Motor neuron (in vitro differentiated cells): ENCODE results near the gene TET2. TPM values are rescaled to one million over a fixed set of nuclear protein-coding genes. Genes with fewer than 3 reads are reported as not detected.

ENCODE experiments used
- ATAC-seq, 8 experiments: fragments of 200-7000 bp; cut with Tn5 transposase; replicated peaks in 6 of 8; 2 replicates each; pipeline ENCODE4 v1.8.0; 2021; ENCODE audit warnings: mild to moderate bottlenecking in 8 of 8, moderate library complexity in 8 of 8
- H3K27ac ChIP-seq, 2 donors: fragments of 250-450 bp; sonication (Bioruptor Pico); 2 replicates each; pipeline ENCODE4 v1.9.0; 2021; ENCODE audit warnings: antibody characterized with exemption in 2 of 2, mild to moderate bottlenecking in 2 of 2, moderate library complexity in 1 of 2
- H3K4me1 ChIP-seq, 2 donors: fragments of 250-450 bp; sonication (Bioruptor Pico); replicated peaks in 1 of 2; 2 replicates each; pipeline ENCODE4 v1.6.1; 2021; ENCODE audit warnings: antibody characterized with exemption in 2 of 2, mild to moderate bottlenecking in 2 of 2, moderate library complexity in 1 of 2
- H3K4me3 ChIP-seq, 5 donors: fragments of 250-450 bp; sonication (Bioruptor Pico); 2 replicates each; pipeline ENCODE4 v1.9.0; 2021; ENCODE audit warnings: antibody characterized with exemption in 5 of 5, mild to moderate bottlenecking in 5 of 5, moderate library complexity in 4 of 5
- WGBS, 10 experiments: fragments of 450-650 bp; shearing (Covaris generic); methylation state at CpG; one replicate each; pipeline ENCODE4 v1.0.0; 2022; 5-methylcytosine and 5-hydroxymethylcytosine counted together
- in situ Hi-C, 9 experiments: fragments of 400-800 bp; cut with MboI; loops; one replicate each; pipeline ENCODE4 v1.15.0; 2021; ENCODE audit warnings: low sequenced_read_pairs in 9 of 9, low pct_unique_long_range_greater_than_20kb in 2 of 9; ENCODE audit not compliant: unreplicated experiment in 9 of 9
- total RNA-seq, 8 experiments: library from RNA; unstranded; fragments of 300-600 nt; gene quantifications; 2 replicates each; pipeline versions ENCODE4 v1.2.3 to v1.2.4, GENCODE V29; 2022

TET2 gene
- total RNA-seq, 8 experiments from 2014 or later: 6.5 to 57.0 (median 35.6) TPM

- no peak for ATAC-seq
- no peaks in the 10 kb centered on the region for H3K4me1 ChIP-seq
- H3K4me3 ChIP-seq: no peak overlapping the region
- in situ Hi-C loops: loop anchor here in 3 of 9 experiments (25.0 kb wide), 1 partner anchor 335 kb away; the partner anchor contains the start of gene PPA2 (in 3 of the 3)
- WGBS, 10 experiments: 0 to 100% (median 82%) methylated on average over 1 to 2 of the region's 2 CpGs
- H3K27ac ChIP-seq: no peak overlapping the region
These were observed 19.6 kb upstream of the TET2 start for GRCh38 chr4:105127170-105127445.

- Histone ChIP-seq H3K4me1 (no peaks in the 10 kb centered on the region), H3K27ac (no peak overlapping the region), H3K4me3 (no peak overlapping the region)
- no peak for ATAC-seq
- WGBS, 10 experiments: 0 to 71% (median 55%) methylated on average over 1 of the region's 1 CpG; no CpG with 5 or more reads in 2 of the 10 experiments
- in situ Hi-C loops: loop anchor here in 3 of 9 experiments (25.0 kb wide), 1 partner anchor 334 kb away; the partner anchor contains the start of gene PPA2 (in 3 of the 3)
These were observed 18.5 kb upstream of the TET2 start for GRCh38 chr4:105128208-105128607.

GRCh38 chr4:105129286-105130040 lies 17.2 kb upstream of the TET2 start:
- no peaks in the 10 kb centered on the region for H3K4me1 ChIP-seq
- WGBS, 10 experiments: 19 to 94% (median 73%) methylated on average over 2 to 5 of the region's 5 CpGs
- no peak for ATAC-seq
- in situ Hi-C loops: loop anchor here in 3 of 9 experiments (25.0 kb wide), 1 partner anchor 333 kb away; the partner anchor contains the start of gene PPA2 (in 3 of the 3)
- H3K4me3 ChIP-seq: no peak overlapping the region
- no peak overlapping the region for H3K27ac ChIP-seq

- Histone ChIP-seq H3K4me1 (no peaks in the 10 kb centered on the region), H3K4me3 (no peak overlapping the region), H3K27ac (no peak overlapping the region)
- WGBS, 10 experiments: 0 to 100% (median 70%) methylated on average over 1 of the region's 1 CpG; no CpG with 5 or more reads in 3 of the 10 experiments
- no peak for ATAC-seq
- in situ Hi-C loops: loop anchor here in 3 of 9 experiments (25.0 kb wide), 1 partner anchor 331 kb away; the partner anchor contains the start of gene PPA2 (in 3 of the 3)
These were observed 15.7 kb upstream of the TET2 start for GRCh38 chr4:105130945-105131344.

- 18 to 100% (median 58%) methylated on average over 2 of the region's 2 CpGs; no CpG with 5 or more reads in 5 of the 10 experiments for WGBS, 10 experiments
- no peak overlapping the region for H3K27ac ChIP-seq
- no peaks in the 10 kb centered on the region for H3K4me1 ChIP-seq
- no peak for ATAC-seq
- H3K4me3 ChIP-seq: no peak overlapping the region
- in situ Hi-C loops: loop anchor here in 3 of 9 experiments (25.0 kb wide), 1 partner anchor 328 kb away; the partner anchor contains the start of gene PPA2 (in 3 of the 3)
These were observed 12.7 kb upstream of the TET2 start for GRCh38 chr4:105133976-105134375.

GRCh38 chr4:105135785-105136184 lies 10.9 kb upstream of the TET2 start:
- in situ Hi-C loops: loop anchor here in 3 of 9 experiments (25.0 kb wide), 1 partner anchor 327 kb away; the partner anchor contains the start of gene PPA2 (in 3 of the 3)
- peaks cover 0 to 3% of the 10 kb centered on the region in 2 donors for H3K4me1 ChIP-seq
- 46 to 100% (median 93%) methylated on average over 1 to 2 of the region's 2 CpGs; no CpG with 5 or more reads in 1 of the 10 experiments for WGBS, 10 experiments
- ATAC-seq: no peak
- no peak overlapping the region for H3K27ac ChIP-seq
- no peak overlapping the region for H3K4me3 ChIP-seq

- in situ Hi-C loops: loop anchor here in 3 of 9 experiments (25.0 kb wide), 1 partner anchor 325 kb away; the partner anchor contains the start of gene PPA2 (in 3 of the 3)
- WGBS, 10 experiments: 57 to 97% (median 81%) methylated on average over 1 to 5 of the region's 5 CpGs; no CpG with 5 or more reads in 1 of the 10 experiments
- H3K4me3 ChIP-seq: no peak overlapping the region
- ATAC-seq: no peak
- peaks cover 0 to 3% of the 10 kb centered on the region in 2 donors for H3K4me1 ChIP-seq
- H3K27ac ChIP-seq: no peak overlapping the region
These were observed 9.4 kb upstream of the TET2 start for GRCh38 chr4:105137121-105137875.

GRCh38 chr4:105139646-105140045 lies 7.0 kb upstream of the TET2 start:
- 33 to 100% (median 100%) methylated on average over 1 of the region's 1 CpG; no CpG with 5 or more reads in 3 of the 10 experiments for whole genome bisulfite sequencing, 10 experiments
- Histone ChIP-seq H3K27ac (no peak overlapping the region), H3K4me1 (peaks cover 0 to 3% of the 10 kb centered on the region in 2 donors), H3K4me3 (no peak overlapping the region)
- in situ Hi-C loops: loop anchor here in 4 of 9 experiments (10.0 to 25.0 kb wide), 2 partner anchors 323 to 335 kb away; partner anchors contain the start of gene PPA2 (in 4 of the 4)
- ATAC-seq: peak in 1 of 8 experiments; percentile 21

- H3K4me1 ChIP-seq: peaks cover 0 to 3% of the 10 kb centered on the region in 2 donors
- in situ Hi-C loops: loop anchor here in 4 of 9 experiments (10.0 to 25.0 kb wide), 2 partner anchors 321 to 334 kb away; partner anchors contain the start of gene PPA2 (in 4 of the 4)
- peak in 3 of 8 experiments; percentile 65 to 70 (median 67) for ATAC-seq
- H3K27ac ChIP-seq: no peak overlapping the region
- 0 to 25% (median 19%) methylated on average over 2 to 7 of the region's 7 CpGs; no CpG with 5 or more reads in 1 of the 10 experiments for WGBS, 10 experiments
- H3K4me3 ChIP-seq: no peak overlapping the region
These were observed 5.8 kb upstream of the TET2 start for GRCh38 chr4:105140684-105141490.

GRCh38 chr4:105145156-105145902 lies 1.3 kb upstream of the TET2 start:
- H3K27ac ChIP-seq: no peak overlapping the region
- 39 to 86% (median 58%) methylated on average over 3 to 19 of the region's 21 CpGs for WGBS, 10 experiments
- peak overlapping the region; percentile 64 to 96 (median 80) for H3K4me3 ChIP-seq
- peaks cover 4 to 9% of the 10 kb centered on the region in 2 donors for H3K4me1 ChIP-seq
- ATAC-seq: no peak
- in situ Hi-C loops: loop anchor here in 4 of 9 experiments (10.0 to 25.0 kb wide), 2 partner anchors 317 to 329 kb away; partner anchors contain the start of gene PPA2 (in 4 of the 4)

- Histone ChIP-seq H3K4me1 (peaks cover 4 to 9% of the 10 kb centered on the region in 2 donors), H3K4me3 (peak overlapping the region; percentile 64 to 96 (median 80)), H3K27ac (no peak overlapping the region)
- in situ Hi-C loops: loop anchor here in 4 of 9 experiments (10.0 to 25.0 kb wide), 2 partner anchors 316 to 329 kb away; partner anchors contain the start of gene PPA2 (in 4 of the 4)
- WGBS, 10 experiments: 2 to 27% (median 13%) methylated on average over 3 to 7 of the region's 25 CpGs; no CpG with 5 or more reads in 7 of the 10 experiments
- peak in 4 of 8 experiments; percentile 4 to 17 (median 5) for ATAC-seq
These were observed 787 bp upstream of the TET2 start for GRCh38 chr4:105145903-105146275.
